ENCODE data around the gene SPATA46. TPM values are rescaled to one million over a fixed set of nuclear protein-coding genes. Genes with fewer than 3 reads are reported as not detected.

The SPATA46 gene
- total and polyA plus RNA-seq, 2 experiments from 2014 or later, result not detected

DNA sequence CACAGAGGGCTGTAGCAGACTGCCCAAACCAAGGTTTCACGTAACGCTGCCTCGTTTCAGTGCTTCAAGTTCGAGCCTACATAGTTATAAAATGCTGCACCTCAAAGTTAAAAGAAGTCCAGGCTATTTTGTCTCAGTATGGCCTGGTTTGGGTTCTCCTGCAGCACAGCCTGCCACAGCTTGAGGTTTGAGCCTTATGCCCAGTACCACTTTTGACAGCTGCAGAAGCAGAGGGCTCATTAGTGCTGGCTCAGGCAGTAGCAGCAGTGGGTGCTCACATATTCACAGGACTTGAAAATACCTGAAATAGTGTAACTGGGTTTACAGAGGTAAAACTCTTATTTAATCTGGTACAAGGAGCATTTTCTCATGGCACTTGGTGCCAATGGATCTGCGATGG lies 15.3 kb downstream of the SPATA46 start:
- no peak overlapping the region for H3K27ac ChIP-seq
- H3K36me3 ChIP-seq, result peaks cover 4% of the 10 kb centered on the region
- peaks cover 4% of the 10 kb centered on the region for H3K4me1 ChIP-seq (ENCODE audit: low read depth)
- no peak for DNase-seq (ENCODE audit: low read depth in 1 of 2, low spot score in 1 of 2)
- H3K4me3 ChIP-seq, result no peak overlapping the region
- H3K27me3 ChIP-seq, result no peaks in the 10 kb centered on the region
- H3K9me3 ChIP-seq (ENCODE audit: low read depth), result no peaks in the 10 kb centered on the region
- no peak for TF ChIP-seq CTCF (IDR thresholded peaks at IDR 0.05; ENCODE audit: low read depth, low read length)

GRCh38 chr1:162360874-162361260 lies 15.8 kb downstream of the SPATA46 start:
- Histone ChIP-seq H3K4me3 (no peak overlapping the region), H3K27ac (no peak overlapping the region), H3K4me1 (ENCODE audit: low read depth) (peaks cover 9% of the 10 kb centered on the region), H3K36me3 (peaks cover 4% of the 10 kb centered on the region), H3K9me3 (ENCODE audit: low read depth) (no peaks in the 10 kb centered on the region), H3K27me3 (no peaks in the 10 kb centered on the region)
- no peak for DNase-seq (ENCODE audit: low read depth in 1 of 2, low spot score in 1 of 2)
- no peak for TF ChIP-seq CTCF (IDR thresholded peaks at IDR 0.05; ENCODE audit: low read depth, low read length)

DNA sequence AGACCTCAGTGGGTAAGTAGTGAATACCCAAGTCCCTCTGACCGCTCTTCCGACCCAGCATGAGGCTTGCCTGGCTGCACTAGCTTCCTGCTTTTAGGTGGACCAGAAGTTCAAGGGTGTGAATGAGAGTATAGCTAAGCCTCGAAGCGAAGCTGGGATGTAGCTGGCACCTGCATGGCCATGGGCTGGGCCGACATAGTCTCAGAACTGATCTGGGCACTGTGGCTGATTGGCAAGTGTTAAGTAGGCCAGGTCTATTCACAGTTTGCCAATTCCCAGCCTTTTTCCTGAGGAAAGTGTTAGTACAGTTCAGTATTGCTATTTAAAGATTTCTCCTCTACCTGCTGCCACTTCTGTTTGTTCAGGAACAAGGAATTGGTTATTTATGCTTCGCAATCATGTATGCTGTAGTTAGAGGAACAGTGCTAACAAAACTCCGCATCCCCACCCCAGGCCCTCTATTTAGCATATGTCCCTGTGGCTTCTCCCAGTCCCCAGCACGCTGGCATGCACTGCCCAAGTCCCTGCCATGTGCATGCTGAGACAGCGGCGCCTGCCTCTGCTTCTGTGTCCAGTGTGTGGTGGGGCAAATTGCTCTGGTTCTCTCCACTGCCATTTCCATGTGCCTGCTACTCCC lies 16.3 kb downstream of the SPATA46 start:
- Histone ChIP-seq H3K27me3 (no peaks in the 10 kb centered on the region), H3K27ac (no peak overlapping the region), H3K36me3 (peaks cover under 1% of the 10 kb centered on the region), H3K4me3 (no peak overlapping the region), H3K9me3 (ENCODE audit: low read depth) (no peaks in the 10 kb centered on the region), H3K4me1 (ENCODE audit: low read depth) (peaks cover 10% of the 10 kb centered on the region)
- no peak for DNase-seq (ENCODE audit: low read depth in 1 of 2, low spot score in 1 of 2)
- TF ChIP-seq CTCF (IDR thresholded peaks at IDR 0.05; ENCODE audit: low read depth, low read length), result no peak

DNA sequence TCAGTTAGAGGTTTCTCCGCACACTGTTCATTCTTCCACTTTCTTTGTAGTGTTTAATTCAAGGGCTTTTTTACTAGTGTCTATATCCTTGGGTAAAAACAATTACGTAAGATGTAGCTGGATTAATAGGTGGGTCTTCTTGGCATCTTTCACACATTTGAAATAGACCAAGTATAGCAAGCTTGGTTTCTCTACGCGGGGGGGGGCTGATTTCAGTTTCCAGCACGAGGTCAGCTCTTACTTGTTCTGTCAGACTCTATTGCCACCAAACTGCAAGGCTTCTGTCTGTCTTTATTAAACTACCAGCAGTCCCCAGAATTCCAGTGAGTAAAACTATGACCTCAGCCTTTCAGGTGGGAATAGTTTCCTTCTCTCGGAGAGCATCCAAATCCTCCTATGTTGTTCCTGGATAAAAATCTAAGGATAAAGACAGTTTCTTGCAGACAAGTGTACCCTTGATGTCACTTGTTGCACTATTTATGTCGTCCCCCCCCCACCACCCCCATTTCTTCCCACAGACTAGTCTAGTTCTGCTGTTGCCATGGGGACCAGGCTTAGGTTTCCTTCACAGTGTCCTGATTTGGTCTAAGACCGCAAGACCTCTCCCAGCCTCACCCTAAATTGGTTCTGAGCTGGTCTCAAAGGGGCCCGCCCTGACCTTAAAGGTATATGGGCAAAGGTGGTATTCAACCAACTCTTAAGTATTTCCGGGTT lies 17.0 kb downstream of the SPATA46 start:
- Histone ChIP-seq H3K4me3 (no peak overlapping the region), H3K27me3 (no peaks in the 10 kb centered on the region), H3K36me3 (no peaks in the 10 kb centered on the region), H3K9me3 (ENCODE audit: low read depth) (no peaks in the 10 kb centered on the region), H3K4me1 (ENCODE audit: low read depth) (peaks cover 10% of the 10 kb centered on the region), H3K27ac (no peak overlapping the region)
- no peak for TF ChIP-seq CTCF (IDR thresholded peaks at IDR 0.05; ENCODE audit: low read depth, low read length)
- no peak for DNase-seq (ENCODE audit: low read depth in 1 of 2, low spot score in 1 of 2)

GRCh38 chr1:162358928-162359327 lies 17.7 kb downstream of the SPATA46 start:
- H3K27me3 ChIP-seq, result no peaks in the 10 kb centered on the region
- no peaks in the 10 kb centered on the region for H3K9me3 ChIP-seq (ENCODE audit: low read depth)
- H3K4me3 ChIP-seq, result no peak overlapping the region
- TF ChIP-seq CTCF (IDR thresholded peaks at IDR 0.05; ENCODE audit: low read depth, low read length), result no peak
- H3K27ac ChIP-seq, result no peak overlapping the region
- H3K36me3 ChIP-seq, result no peaks in the 10 kb centered on the region
- H3K4me1 ChIP-seq (ENCODE audit: low read depth), result peaks cover 6% of the 10 kb centered on the region
- DNase-seq (ENCODE audit: low read depth in 1 of 2, low spot score in 1 of 2), result no peak
